ENCODE results near the gene C16orf78. TPM values are rescaled to one million over a fixed set of nuclear protein-coding genes. Genes with fewer than 3 reads are reported as not detected.

C16orf78 gene
- total RNA-seq, 2 experiments from 2014 or later: not detected

GRCh38 chr16:49417354-49417753 lies 43.8 kb downstream of the C16orf78 start:
- DNase-seq: no peak
- Mint-ChIP-seq H3K4me3 (no peak overlapping the region), H3K4me1 (ENCODE audit: low read depth) (no peaks in the 10 kb centered on the region), H3K36me3 (ENCODE audit: low read depth) (no peaks in the 10 kb centered on the region), H3K27me3 (no peaks in the 10 kb centered on the region), H3K9me3 (no peaks in the 10 kb centered on the region), H3K27ac (no peak overlapping the region)
- CTCF ChIA-PET: interaction anchor here (2.6 kb wide), 1 partner anchor 9 kb away, joined by 8 read pairs; no protein-coding TSS in a partner anchor
- TF ChIP-seq CTCF (IDR thresholded peaks at IDR 0.05): no peak
- intact Hi-C loops (cut with micrococcal nuclease): no loop called here
- POLR2A ChIA-PET: no interaction called here
- no peak for ATAC-seq

GRCh38 chr16:49419006-49419405 lies 45.4 kb downstream of the C16orf78 start:
- ATAC-seq: no peak
- H3K27ac Mint-ChIP-seq: no peak overlapping the region
- POLR2A ChIA-PET: no interaction called here
- H3K4me3 Mint-ChIP-seq: no peak overlapping the region
- no peaks in the 10 kb centered on the region for H3K4me1 Mint-ChIP-seq (ENCODE audit: low read depth)
- no peaks in the 10 kb centered on the region for H3K9me3 Mint-ChIP-seq
- H3K27me3 Mint-ChIP-seq: no peaks in the 10 kb centered on the region
- DNase-seq: no peak
- CTCF ChIA-PET: interaction anchor here (2.6 kb wide), 1 partner anchor 11 kb away, joined by 8 read pairs; no protein-coding TSS in a partner anchor
- intact Hi-C loops (cut with micrococcal nuclease): no loop called here
- no peaks in the 10 kb centered on the region for H3K36me3 Mint-ChIP-seq (ENCODE audit: low read depth)
- TF ChIP-seq CTCF (IDR thresholded peaks at IDR 0.05): no peak

- DNase-seq (no peak), ATAC-seq (no peak)
- no peak overlapping the region for H3K27ac Mint-ChIP-seq
- no peaks in the 10 kb centered on the region for H3K9me3 Mint-ChIP-seq
- POLR2A ChIA-PET: no interaction called here
- no peaks in the 10 kb centered on the region for H3K36me3 Mint-ChIP-seq (ENCODE audit: low read depth)
- no peaks in the 10 kb centered on the region for H3K27me3 Mint-ChIP-seq
- no peak overlapping the region for H3K4me3 Mint-ChIP-seq
- intact Hi-C loops (cut with micrococcal nuclease): no loop called here
- CTCF ChIA-PET: interaction anchor here (2.6 kb wide), 1 partner anchor 12 kb away, joined by 8 read pairs; no protein-coding TSS in a partner anchor
- H3K4me1 Mint-ChIP-seq (ENCODE audit: low read depth): no peaks in the 10 kb centered on the region
- TF ChIP-seq CTCF (IDR thresholded peaks at IDR 0.05): no peak
Observed at GRCh38 chr16:49419862-49420261, 46.3 kb downstream of the C16orf78 start.

- no peak for TF ChIP-seq CTCF (IDR thresholded peaks at IDR 0.05)
- no peaks in the 10 kb centered on the region for H3K27me3 Mint-ChIP-seq
- ATAC-seq (no peak), DNase-seq (no peak)
- ChIA-PET CTCF (interaction anchor here (1.4 kb wide), 1 partner anchor 15 kb away, joined by 3 read pairs; no protein-coding TSS in a partner anchor), POLR2A (no interaction called here)
- intact Hi-C loops (cut with micrococcal nuclease): no loop called here
- no peak overlapping the region for H3K4me3 Mint-ChIP-seq
- no peaks in the 10 kb centered on the region for H3K4me1 Mint-ChIP-seq (ENCODE audit: low read depth)
- H3K36me3 Mint-ChIP-seq (ENCODE audit: low read depth): no peaks in the 10 kb centered on the region
- H3K9me3 Mint-ChIP-seq: no peaks in the 10 kb centered on the region
- H3K27ac Mint-ChIP-seq: no peak overlapping the region
Observed at GRCh38 chr16:49422896-49423295, 49.3 kb downstream of the C16orf78 start.

GRCh38 chr16:49424961-49425360 lies 51.4 kb downstream of the C16orf78 start:
- Mint-ChIP-seq H3K27me3 (no peaks in the 10 kb centered on the region), H3K4me3 (no peak overlapping the region), H3K36me3 (ENCODE audit: low read depth) (no peaks in the 10 kb centered on the region), H3K27ac (no peak overlapping the region), H3K9me3 (peaks cover 9% of the 10 kb centered on the region), H3K4me1 (ENCODE audit: low read depth) (no peaks in the 10 kb centered on the region)
- intact Hi-C loops (cut with micrococcal nuclease): no loop called here
- no peak for DNase-seq
- no peak for TF ChIP-seq CTCF (IDR thresholded peaks at IDR 0.05)
- ChIA-PET CTCF (no interaction called here), POLR2A (interaction anchor here (0.7 kb wide), 1 partner anchor 843 kb away, joined by 3 read pairs; no protein-coding TSS in a partner anchor)
- no peak for ATAC-seq

Measured in activated CD8-positive, alpha-beta T cell treated with anti-CD3 and anti-CD28 coated beads for 36 hours (primary cell).